Lung (tissue), 12 donors: ENCODE measurements around the gene RRM1. TPM values are rescaled to one million over a fixed set of nuclear protein-coding genes. Genes with fewer than 3 reads are reported as not detected.

Experiments
- ATAC-seq: fragments of 200-7000 bp; cut with Tn5 transposase; one replicate; pipeline ENCODE4 v1.9.1; 2020; ENCODE audit warnings: moderate number of reproducible peaks; ENCODE audit not compliant: insufficient read depth, low FRiP score
- DNase-seq, 3 donors: peaks; one replicate each; pipeline ENCODE4 v3.0.0-alpha.2; 2013 to 2017
- H3K27ac ChIP-seq, 2 donors: one replicate each; pipeline ENCODE4 v1.5.1; 2013; ENCODE audit warnings: mild to moderate bottlenecking in 2 of 2, moderate library complexity in 2 of 2, control low read depth in 1 of 2, inconsistent platforms in 1 of 2, low read depth in 1 of 2, low read length in 1 of 2
- H3K27me3 ChIP-seq, 3 donors: one replicate each; pipeline ENCODE4 v1.5.1; 2013; ENCODE audit warnings: low read length in 2 of 3; ENCODE audit not compliant: control insufficient read depth in 3 of 3, insufficient read depth in 3 of 3
- H3K36me3 ChIP-seq, 4 donors: one replicate each; pipeline ENCODE4 v1.5.1; 2013; ENCODE audit warnings: low read length in 4 of 4, mild to moderate bottlenecking in 1 of 4, moderate library complexity in 1 of 4; ENCODE audit not compliant: control insufficient read depth in 4 of 4, insufficient read depth in 4 of 4
- H3K4me1 ChIP-seq, 5 donors: one replicate each; pipeline ENCODE4 v1.5.1; 2013; ENCODE audit warnings: low read length in 5 of 5, mild to moderate bottlenecking in 2 of 5, moderate library complexity in 1 of 5; ENCODE audit not compliant: control insufficient read depth in 5 of 5, insufficient read depth in 5 of 5
- H3K4me3 ChIP-seq: one replicate; pipeline ENCODE4 v1.5.1; 2013; ENCODE audit warnings: mild to moderate bottlenecking, control low read depth, moderate library complexity
- H3K9ac ChIP-seq, 2 donors: one replicate each; pipeline ENCODE4 v1.5.1; 2013; ENCODE audit warnings: low read length in 2 of 2, control low read depth in 1 of 2; ENCODE audit not compliant: insufficient read depth in 1 of 2
- H3K9me3 ChIP-seq, 4 donors: one replicate each; pipeline ENCODE4 v1.5.1; 2013; ENCODE audit warnings: low read length in 3 of 4, mild to moderate bottlenecking in 1 of 4, moderate library complexity in 1 of 4; ENCODE audit not compliant: control insufficient read depth in 4 of 4, insufficient read depth in 3 of 4
- WGBS, 2 donors: extraction: QIAGEN DNeasy Blood & Tissue Kit; methylation state at CpG; one replicate each; pipeline ENCODE4 v1.1.7; 2013; 5-methylcytosine and 5-hydroxymethylcytosine counted together
- polyA plus RNA-seq, 2 donors: library from polyadenylated mRNA; stranded (reverse); fragments of 200-250 nt; gene quantifications; one replicate each; pipeline ENCODE4 v1.2.1, GENCODE V29; 2013
- total RNA-seq, 2 donors: library from RNA; depleted of rRNA in 1 of 2; stranded (reverse); fragments of >200 nt in 1 of 2; gene quantifications; one replicate each; pipeline ENCODE4 v1.2.1, GENCODE V29; 2014 to 2021
- TF ChIP-seq, protein P1 (sequence below): IDR thresholded peaks from 2 replicates; pipeline ENCODE4 v1.5.1; 2012; ENCODE audit warnings: mild to moderate bottlenecking; ENCODE audit errors: control extremely low read depth, extremely low read depth
- donor health status: control.
- donor health status: control.
- donor health status: Bipolar disorder and iron deficiency.
- donor health status: healthy.
- donor health status: DM: yes; HTN: yes; CAD: no.

The RRM1 gene
- total and polyA plus RNA-seq, 4 donors = 9.4 to 46.5 (median 25.8) TPM

DNA sequence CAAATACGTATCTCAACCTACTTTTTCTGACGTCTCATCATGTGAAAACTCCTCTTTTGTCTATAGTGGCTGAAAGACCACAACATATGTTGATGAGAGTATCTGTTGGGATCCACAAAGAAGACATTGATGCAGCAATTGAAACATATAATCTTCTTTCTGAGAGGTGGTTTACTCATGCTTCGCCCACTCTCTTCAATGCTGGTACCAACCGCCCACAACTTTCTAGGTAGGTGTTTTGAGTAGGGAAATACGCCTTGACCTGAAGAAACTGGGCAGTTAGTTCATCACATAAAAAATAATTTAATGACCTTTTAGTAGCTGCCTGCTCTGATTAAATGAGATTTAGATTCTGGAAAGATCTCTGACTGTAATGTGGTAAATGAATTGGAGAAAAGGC is 17.2 kb downstream of the RRM1 start:
- Histone ChIP-seq H3K4me1 (no peaks in the 10 kb centered on the region), H3K9ac (no peak overlapping the region), H3K4me3 (no peak overlapping the region), H3K9me3 (no peaks in the 10 kb centered on the region), H3K36me3 (peaks cover 11 to 25% (median 21%) of the 10 kb centered on the region in 4 donors), H3K27ac (no peak overlapping the region), H3K27me3 (no peaks in the 10 kb centered on the region)
- ATAC-seq (no peak), DNase-seq (no peak)
- 78% methylated on average over 5 of the region's 5 CpGs for WGBS, 2 donors
- TF ChIP-seq, protein P1, sequence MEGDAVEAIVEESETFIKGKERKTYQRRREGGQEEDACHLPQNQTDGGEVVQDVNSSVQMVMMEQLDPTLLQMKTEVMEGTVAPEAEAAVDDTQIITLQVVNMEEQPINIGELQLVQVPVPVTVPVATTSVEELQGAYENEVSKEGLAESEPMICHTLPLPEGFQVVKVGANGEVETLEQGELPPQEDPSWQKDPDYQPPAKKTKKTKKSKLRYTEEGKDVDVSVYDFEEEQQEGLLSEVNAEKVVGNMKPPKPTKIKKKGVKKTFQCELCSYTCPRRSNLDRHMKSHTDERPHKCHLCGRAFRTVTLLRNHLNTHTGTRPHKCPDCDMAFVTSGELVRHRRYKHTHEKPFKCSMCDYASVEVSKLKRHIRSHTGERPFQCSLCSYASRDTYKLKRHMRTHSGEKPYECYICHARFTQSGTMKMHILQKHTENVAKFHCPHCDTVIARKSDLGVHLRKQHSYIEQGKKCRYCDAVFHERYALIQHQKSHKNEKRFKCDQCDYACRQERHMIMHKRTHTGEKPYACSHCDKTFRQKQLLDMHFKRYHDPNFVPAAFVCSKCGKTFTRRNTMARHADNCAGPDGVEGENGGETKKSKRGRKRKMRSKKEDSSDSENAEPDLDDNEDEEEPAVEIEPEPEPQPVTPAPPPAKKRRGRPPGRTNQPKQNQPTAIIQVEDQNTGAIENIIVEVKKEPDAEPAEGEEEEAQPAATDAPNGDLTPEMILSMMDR = no peak

DNA sequence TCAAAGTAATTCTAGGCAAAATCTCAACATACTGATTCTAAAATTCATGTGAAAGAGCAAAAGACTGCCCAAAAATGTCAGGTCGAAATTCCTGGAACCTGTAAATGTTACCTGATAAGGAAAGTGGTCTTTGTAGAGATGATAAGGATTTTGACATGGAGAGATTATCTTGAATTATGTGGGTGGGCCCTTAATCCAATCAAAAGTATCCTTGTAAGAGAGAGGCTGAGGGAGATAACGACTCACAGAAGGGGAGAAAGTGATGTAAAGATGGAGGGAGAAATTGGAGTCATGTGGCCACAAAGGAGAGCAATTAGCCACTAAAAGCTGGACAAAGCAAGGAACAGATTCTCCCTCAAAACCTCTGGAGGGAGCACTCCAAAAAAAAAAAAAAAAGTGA is 20.5 kb downstream of the RRM1 start:
- no peak overlapping the region for H3K27ac ChIP-seq
- ATAC-seq (no peak), DNase-seq (no peak)
- H3K4me3 ChIP-seq = no peak overlapping the region
- no peaks in the 10 kb centered on the region for H3K9me3 ChIP-seq
- no peaks in the 10 kb centered on the region for H3K4me1 ChIP-seq
- H3K9ac ChIP-seq = no peak overlapping the region
- TF ChIP-seq, protein P1 = no peak
- H3K36me3 ChIP-seq = peaks cover 10 to 20% (median 16%) of the 10 kb centered on the region in 4 donors
- H3K27me3 ChIP-seq = no peaks in the 10 kb centered on the region
- 81 to 92% methylated on average over 2 of the region's 2 CpGs for WGBS, 2 donors

DNA sequence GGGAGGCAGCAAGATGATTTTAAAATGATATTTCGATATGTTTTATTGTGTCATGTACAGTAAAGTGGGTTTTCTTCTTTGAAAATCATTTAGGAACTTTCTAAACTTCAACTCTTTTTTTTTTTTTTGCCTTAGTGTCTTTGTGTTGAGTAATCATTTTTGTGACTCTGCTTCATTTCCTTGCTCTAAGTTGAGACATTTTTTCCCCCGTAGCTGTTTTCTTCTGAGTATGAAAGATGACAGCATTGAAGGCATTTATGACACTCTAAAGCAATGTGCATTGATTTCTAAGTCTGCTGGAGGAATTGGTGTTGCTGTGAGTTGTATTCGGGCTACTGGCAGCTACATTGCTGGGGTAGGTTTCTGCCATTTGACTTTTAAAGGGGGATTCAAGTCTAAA is 23.5 kb downstream of the RRM1 start:
- WGBS, 2 donors = 63 to 80% methylated on average over 3 of the region's 3 CpGs
- no peaks in the 10 kb centered on the region for H3K9me3 ChIP-seq
- H3K4me3 ChIP-seq = no peak overlapping the region
- H3K27me3 ChIP-seq = no peaks in the 10 kb centered on the region
- H3K4me1 ChIP-seq = no peaks in the 10 kb centered on the region
- H3K36me3 ChIP-seq = peaks cover 12 to 26% (median 21%) of the 10 kb centered on the region in 4 donors
- H3K27ac ChIP-seq = no peak overlapping the region
- no peak overlapping the region for H3K9ac ChIP-seq
- no peak for DNase-seq
- no peak for ATAC-seq
- TF ChIP-seq, protein P1 = no peak

DNA sequence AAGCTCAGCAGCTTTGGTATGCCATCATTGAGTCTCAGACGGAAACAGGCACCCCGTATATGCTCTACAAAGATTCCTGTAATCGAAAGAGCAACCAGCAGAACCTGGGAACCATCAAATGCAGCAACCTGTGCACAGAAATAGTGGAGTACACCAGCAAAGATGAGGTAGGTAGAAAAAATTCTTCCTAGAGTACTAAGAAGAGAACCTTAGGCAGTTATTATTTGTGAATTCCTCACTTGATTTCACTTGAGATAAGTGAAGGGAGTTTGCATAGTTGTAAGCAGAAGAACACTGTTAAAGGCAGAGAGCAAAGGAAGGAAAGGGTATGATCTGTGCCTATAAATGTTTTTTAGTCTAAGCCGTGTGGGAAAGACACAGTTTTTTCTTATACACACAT is 28.6 kb downstream of the RRM1 start:
- Histone ChIP-seq H3K27me3 (no peaks in the 10 kb centered on the region), H3K9me3 (no peaks in the 10 kb centered on the region), H3K9ac (no peak overlapping the region), H3K4me1 (no peaks in the 10 kb centered on the region), H3K36me3 (peaks cover 21 to 48% (median 44%) of the 10 kb centered on the region in 4 donors), H3K4me3 (no peak overlapping the region), H3K27ac (no peak overlapping the region)
- DNase-seq = no peak
- ATAC-seq = no peak
- 88% methylated on average over 4 of the region's 4 CpGs for WGBS, 2 donors
- TF ChIP-seq, protein P1 = no peak
